ENCODE data around the gene HEPHL1.

The HEPHL1 gene

GRCh38 chr11:94131047-94131717, 110.0 kb downstream of the HEPHL1 start:
- no peak for DNase-seq

- no peak for DNase-seq
These were observed 110.6 kb downstream of the HEPHL1 start for GRCh38 chr11:94131718-94132115.

GRCh38 chr11:94132152-94132558, 111.0 kb downstream of the HEPHL1 start:
- peak; percentile 29 for DNase-seq

- no peak for DNase-seq
These were observed 111.8 kb downstream of the HEPHL1 start for GRCh38 chr11:94132823-94133408.

- no peak for DNase-seq
These were observed 112.6 kb downstream of the HEPHL1 start for GRCh38 chr11:94133752-94134151.

- DNase-seq: peak; percentile 82
These were observed 113.7 kb downstream of the HEPHL1 start for GRCh38 chr11:94134651-94135512.

- no peak for DNase-seq
These were observed 118.3 kb downstream of the HEPHL1 start for GRCh38 chr11:94139416-94139815.

GRCh38 chr11:94140154-94140655, 119.1 kb downstream of the HEPHL1 start:
- DNase-seq: no peak

GRCh38 chr11:94141511-94142307, 120.6 kb downstream of the HEPHL1 start:
- DNase-seq: no peak

GRCh38 chr11:94142308-94143281, 121.4 kb downstream of the HEPHL1 start:
- no peak for DNase-seq

- DNase-seq: no peak
These were observed 123.1 kb downstream of the HEPHL1 start for GRCh38 chr11:94144216-94144615.

- no peak for DNase-seq
These were observed 123.5 kb downstream of the HEPHL1 start for GRCh38 chr11:94144664-94145063.

- no peak for DNase-seq
These were observed 124.3 kb downstream of the HEPHL1 start for GRCh38 chr11:94145431-94145830.

- DNase-seq: no peak
These were observed 124.8 kb downstream of the HEPHL1 start for GRCh38 chr11:94145916-94146315.

GRCh38 chr11:94147433-94147845, 126.3 kb downstream of the HEPHL1 start:
- no peak for DNase-seq

GRCh38 chr11:94148189-94148588, 127.0 kb downstream of the HEPHL1 start:
- no peak for DNase-seq

GRCh38 chr11:94149431-94150017, 128.4 kb downstream of the HEPHL1 start:
- peak; percentile 12 for DNase-seq

GRCh38 chr11:94150056-94150455, 128.9 kb downstream of the HEPHL1 start:
- DNase-seq: no peak

GRCh38 chr11:94150704-94151685, 129.8 kb downstream of the HEPHL1 start:
- no peak for DNase-seq
